NCI-H2196 (cell line): ENCODE results near the gene RNF186.
"Not testable (repeated sequence)": the region's sequence is repeated elsewhere in the genome, so short reads cannot be mapped to it uniquely, and the experiment has no call there.

Source experiments
- DNase-seq: peaks from one replicate; lab custom pipeline; 2025; ENCODE audit not compliant: unreplicated experiment; lab: John Stamatoyannopoulos, UW

RNF186 gene

DNA sequence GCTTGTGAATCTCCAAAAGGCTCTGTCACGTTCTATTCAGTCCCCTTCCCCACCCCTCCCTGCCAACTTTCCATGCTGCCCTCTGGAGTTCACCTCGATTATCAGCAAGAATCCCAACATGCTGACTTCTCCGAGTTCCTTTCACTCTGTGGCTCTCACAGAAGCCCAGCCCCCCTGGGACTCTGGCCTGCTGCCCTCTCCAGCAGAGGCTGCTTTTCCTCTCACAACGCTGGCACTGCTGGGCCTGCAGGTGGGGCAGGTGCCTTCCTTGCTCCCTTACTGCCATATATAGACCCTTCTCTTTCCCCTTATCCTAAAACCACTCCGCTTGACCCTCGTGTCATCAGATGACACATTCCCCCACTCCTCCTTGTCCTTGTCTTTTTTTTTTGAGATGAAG lies 10.2 kb upstream of the RNF186 start:
- DNase-seq = no peak

DNA sequence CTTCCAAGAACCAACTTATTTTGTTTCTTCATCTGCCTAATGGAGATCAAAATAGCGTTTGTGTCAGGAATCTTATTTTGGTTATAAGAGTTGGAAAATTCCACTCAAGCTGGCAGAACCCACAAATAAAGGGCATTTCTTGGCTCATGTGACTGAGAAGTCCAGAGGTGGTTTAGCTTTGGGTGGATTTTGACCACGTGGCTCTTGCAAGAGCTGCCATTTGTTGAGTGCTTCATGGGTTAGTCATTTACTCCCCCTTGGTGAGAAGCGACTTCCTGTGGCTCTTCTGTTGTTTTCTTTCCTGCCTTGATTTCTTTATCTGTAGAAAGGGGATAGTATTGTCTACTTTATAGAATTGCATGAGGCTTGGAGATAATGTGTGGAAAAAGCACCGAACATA lies 9.5 kb upstream of the RNF186 start:
- DNase-seq = no peak

DNA sequence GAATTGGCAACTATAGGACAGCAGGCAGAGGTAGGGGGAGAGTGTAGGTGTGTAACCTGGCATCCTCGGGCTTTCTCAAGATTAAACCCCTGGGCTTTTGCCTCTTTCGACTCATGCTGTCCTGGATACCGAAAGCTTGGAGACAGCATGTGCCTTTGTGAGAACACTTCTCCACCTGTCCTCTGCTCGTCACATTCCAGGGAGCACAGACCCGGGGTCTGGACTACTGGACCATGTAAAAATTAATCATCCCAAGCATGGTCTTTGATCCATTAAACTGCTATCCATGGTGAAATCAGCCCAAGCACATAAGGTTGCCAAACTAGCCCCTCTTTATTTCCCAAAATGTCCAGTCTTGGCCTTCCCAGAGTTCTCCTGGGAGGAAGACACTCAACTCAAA lies 9.0 kb upstream of the RNF186 start:
- no peak for DNase-seq

DNA sequence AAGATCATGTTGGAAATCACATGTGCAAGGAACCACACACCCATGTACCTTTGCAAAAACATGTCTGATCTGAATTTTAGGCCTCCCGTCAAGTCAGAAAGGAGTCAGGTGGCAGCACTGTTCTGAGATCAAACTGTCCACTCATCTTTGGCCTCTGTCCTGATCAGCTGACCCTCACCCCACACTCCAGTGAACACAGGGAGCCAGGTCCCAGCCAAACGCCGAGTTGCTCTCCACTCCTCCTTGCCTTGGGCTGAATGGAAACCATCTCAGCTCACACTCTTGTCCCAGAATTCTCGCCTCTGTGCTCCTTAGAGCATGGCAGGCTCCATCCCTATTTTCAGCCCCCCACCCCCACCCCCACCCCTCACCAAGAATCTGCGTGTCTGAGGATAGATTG lies 4.6 kb upstream of the RNF186 start:
- no peak for DNase-seq

DNA sequence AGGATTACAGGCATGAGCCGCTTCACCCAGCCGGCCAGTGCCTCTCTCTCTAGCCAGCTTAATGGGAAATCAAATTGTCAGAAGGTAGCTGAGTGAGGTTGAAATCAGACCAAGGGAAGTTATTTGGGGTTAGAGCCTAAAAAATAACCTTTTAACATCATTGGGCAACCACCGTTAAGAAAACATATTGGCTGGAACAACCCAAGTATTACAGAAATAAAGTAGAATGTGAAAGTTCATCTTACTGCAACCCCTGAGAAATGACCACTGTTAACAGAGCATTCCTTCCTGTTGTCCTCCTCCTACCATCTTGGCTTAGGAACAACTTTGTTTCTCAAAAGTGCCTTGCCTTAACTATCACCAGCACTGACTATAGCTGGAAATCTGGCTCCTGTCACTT lies 3.2 kb upstream of the RNF186 start:
- DNase-seq = no peak

DNA sequence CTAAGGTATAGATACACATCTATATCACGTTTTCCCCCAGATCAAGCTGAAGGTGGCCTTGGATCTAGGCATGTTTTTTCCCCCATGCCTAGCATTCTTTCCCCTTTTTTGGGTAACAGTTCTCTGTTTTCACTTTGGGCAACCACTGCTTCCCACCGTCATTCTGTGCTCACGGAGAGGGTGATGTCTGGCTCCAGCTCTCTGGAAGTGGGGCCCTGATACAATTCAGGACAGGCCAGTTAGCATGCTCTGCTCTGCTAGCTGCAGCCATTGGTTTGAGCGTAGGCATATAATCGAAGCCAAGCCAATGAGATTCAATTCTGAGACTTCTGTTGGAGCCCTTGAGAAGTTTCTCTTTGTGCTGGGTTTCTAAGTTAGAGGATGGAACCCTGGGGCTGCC lies 2.1 kb upstream of the RNF186 start:
- DNase-seq = no peak

DNA sequence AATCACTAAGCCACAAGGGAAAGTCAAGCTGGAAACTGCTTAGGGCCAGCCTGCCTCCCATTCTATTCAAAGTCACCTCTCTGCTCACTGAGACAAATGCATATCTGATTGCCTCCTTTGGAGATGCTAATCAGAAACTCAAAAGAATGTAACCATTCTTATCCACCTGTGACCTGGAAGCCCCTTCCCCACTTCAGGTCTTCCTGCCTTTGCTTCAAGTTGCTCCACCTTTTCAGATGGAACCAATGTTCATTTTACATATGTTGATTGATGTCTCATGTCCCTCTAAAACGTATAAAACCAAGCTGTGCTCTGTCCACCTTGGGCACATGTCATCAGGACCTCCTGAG lies 1.6 kb upstream of the RNF186 start:
- DNase-seq = not testable (repeated sequence)

DNA sequence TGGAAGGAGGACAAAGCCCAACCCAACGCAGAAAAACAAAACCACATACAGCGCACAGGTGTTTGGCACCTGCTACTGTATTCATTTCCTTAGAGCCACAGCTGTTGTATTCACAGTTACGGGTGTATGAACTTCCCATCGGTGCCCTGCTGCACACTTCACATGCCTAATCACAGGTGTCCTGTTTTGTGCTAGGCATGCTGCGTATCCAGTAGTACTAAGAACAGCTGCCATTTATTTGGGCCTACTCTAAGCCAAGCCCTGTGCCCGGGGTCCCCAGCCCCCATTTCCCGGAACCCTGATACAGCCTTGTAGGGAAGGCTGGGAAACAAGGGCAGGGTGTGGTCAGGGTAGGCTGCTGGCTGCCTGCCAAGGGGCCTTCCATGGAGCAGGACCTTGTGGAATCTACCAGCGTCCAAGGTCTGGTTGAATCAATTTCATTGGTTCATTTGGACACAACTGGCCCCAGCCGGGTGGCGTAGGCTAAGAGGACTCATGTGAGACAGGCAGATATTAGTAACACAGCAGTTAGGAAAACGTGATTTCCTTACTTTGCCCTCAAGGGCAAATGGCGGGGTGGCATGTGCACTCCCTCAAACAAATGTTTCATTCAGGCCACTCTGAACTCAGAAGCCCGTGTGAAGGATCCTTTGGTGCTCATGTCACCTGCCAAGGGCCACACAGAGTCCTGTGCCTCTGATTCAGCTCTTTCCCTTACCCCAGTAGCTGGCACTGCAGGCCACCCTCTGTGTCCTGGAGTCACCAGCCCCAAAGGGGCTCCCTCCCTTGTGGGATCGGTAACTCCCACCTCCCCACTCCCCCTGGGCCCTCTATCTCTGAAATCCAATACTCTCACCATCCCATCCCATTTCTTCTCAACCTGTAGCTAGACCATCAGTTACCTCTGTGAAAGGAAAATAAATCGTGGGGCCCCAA lies 986 bp upstream of the RNF186 start:
- peak; percentile 83 for DNase-seq

DNA sequence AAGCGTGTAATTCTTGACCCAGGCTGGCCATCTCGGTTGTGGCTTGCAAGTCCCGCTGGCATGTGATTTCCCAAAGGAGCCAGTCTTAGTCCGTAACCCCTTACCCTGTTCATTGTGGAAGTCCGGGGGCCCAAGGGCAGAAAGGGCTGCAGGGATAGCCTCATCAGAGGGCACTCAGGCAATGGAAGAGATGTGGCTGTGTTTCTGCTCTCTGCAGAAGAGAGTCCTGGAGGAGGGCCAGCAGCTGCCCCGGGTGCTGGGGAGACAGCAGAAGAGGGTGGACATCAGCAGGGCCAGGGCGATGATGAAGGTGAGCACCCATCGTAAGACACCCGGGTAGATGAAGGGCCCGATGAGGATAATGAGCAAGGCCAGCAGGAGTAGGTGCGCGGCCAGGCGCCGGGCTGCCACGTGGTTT lies 830 bp downstream of the RNF186 start:
- peak; percentile 33 for DNase-seq

DNA sequence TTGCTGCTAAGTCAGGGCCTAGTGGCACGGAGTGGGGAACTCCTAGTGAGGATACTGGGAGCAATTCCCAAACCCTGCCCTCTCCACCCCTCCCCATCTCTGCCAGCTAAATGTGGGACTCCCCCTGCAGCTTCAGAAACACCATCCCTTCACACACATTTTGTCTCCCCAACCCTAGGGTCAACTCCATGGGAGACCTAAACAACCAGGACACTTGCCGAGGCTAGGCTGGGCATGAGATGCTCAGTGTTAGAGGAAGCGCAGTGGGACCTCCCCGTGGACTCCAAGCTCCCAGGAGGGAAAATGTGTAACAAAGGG lies 1.5 kb downstream of the RNF186 start:
- DNase-seq = no peak

DNA sequence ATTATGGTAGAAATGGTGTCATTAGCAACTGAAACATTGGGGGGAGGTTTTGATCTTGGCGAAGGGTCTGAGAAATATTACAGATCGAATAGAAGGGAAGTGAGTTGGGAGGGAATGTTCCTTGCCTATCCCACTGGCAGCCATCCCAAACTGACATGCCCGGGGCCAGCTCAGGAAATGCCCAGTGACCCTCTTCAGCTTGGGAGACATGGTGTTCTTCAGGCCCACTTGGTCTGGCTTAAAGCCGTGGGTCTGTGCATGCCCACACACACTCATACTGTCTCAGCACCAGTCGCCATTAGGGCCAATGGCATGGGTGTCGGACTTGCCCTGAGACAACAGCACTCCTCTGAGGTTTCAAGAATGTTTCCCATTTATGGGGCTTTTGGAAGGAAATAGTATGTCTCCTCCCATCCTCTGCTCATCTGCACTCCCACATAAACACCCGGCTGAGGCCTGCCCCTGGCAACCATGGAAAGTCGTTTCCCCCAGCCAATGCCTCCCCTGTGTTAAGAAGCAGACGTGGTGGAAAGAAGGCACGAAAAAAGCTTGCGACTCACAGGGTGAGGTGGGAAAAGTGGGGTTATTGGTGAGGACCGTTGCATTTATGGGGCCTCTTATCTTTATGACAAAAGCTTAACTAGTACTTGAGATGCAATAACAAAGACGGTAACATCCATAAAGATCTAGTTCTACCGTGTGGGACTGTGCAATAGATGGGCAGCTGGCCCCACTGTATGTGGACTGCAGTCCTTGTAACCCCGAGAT lies 2.0 kb downstream of the RNF186 start:
- DNase-seq = no peak

DNA sequence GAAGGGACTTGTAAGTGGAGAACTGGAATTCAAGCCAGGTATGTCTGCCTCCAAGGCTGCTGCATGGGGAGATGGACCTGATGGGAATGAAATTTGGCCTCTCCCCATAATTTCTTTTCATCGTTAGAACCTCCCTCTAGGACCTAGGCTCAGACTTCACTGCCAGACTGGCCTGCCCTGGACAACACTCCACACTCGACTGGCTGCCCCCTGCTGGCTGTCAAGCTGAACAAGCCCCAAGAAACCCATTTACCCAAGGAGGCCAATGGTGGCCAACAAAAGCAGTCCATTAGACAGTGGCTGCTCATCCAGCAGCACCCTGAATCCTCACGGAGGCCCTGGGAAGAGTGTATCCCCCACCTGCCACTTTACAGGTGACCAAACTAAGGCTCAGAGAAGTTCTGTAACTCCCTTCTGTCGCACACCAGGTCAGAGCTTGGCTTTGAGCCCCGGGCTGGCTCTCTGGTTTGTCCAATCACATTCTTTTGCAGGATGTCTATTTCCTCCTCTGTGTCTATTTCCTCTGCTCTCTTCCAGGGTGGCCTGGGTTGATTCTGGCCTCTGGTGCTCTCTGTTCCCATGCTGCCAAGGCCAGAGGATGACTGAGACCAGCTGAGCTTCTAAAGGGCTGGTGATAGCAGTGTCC lies 3.8 kb downstream of the RNF186 start:
- no peak for DNase-seq

DNA sequence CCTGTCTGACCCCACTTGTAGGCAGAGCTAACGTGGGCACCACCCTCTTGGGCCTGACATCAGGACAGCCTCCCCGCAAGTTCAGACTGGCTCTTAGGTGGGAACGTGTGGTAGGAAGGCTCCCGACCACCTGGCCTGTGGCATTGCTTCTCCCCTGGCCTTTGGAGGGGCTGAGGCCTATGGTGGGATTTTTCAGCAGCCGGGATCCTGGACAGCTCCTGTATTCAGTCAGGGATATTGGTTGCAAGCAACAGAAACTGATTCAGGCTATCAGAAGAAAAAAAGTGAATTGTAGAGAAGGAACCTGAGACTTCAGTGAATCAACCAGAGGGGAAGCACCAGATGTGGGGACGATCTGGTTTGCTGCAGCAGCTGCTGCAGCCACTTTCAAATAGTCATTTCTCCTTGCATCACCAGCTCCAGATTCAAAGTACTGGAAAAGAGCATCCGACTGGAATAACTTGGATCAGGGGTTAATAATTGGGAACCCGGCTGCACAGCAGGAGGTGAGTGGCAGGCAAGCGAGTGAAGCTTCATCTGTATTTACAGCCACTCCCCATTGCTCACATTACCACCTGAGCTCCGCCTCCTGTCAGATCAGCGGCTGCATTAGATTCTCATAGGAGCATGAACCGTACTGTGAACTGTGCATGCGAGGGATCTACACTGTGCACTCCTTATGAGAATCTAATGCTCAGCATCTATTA lies 5.9 kb downstream of the RNF186 start:
- DNase-seq = no peak

DNA sequence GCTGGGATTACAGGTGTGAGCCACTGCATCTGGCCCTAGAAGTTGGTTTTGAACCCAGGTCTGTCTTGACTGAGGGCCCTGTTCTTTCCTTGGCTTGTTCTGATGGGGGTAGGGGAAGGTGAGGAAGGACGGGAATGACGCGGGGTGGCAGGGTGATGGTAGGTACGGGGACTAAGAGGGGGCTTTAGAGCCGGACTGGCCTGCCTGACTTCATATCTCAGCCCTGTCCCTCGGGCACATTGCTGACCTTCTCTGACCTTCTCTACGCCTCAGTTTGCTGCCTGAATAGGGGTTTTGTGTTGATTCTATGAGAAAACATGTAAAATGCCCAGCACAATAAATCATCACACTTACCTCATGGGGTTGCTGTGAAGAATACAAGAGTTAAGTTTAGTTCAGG lies 6.7 kb downstream of the RNF186 start:
- DNase-seq = no peak

DNA sequence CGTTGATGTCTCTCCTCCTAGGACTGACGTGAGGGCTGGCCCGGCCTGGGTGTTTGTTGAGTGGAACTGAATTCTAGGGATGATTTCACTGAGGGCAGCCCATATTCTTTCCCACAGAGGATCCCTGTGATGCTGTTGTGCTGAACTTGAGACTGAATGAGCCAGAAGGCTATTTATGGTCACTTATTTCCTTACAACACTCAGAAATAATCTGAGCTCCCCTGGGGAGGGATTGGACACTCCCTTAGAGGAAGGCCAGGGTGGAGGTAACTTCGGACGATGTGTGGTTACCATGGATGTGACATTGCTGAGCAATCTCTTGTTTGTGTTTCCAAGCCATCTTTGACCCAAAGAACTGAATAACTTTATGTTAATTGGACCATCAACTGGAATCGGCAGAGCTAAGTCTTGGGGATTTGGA lies 10.2 kb downstream of the RNF186 start:
- DNase-seq = no peak

DNA sequence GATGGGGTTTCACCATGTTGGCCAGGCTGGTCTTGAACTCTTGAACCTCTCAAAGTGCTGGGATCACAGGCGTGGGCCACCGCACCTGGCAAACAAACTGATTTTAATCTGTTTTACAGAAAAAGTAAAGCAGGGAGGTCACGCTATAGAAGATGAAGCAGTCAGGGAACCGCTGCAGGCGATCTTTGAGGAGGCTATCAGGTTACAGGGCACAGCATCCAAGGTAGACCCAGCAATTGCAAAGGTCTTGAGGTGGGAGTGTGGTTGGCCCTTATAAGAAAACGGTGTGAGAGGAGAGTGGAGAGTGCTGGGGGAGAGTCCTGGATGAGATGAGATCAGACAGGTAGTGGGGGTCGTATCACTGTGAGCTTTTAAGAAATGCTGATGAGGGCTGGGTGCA lies 12.8 kb downstream of the RNF186 start:
- no peak for DNase-seq

DNA sequence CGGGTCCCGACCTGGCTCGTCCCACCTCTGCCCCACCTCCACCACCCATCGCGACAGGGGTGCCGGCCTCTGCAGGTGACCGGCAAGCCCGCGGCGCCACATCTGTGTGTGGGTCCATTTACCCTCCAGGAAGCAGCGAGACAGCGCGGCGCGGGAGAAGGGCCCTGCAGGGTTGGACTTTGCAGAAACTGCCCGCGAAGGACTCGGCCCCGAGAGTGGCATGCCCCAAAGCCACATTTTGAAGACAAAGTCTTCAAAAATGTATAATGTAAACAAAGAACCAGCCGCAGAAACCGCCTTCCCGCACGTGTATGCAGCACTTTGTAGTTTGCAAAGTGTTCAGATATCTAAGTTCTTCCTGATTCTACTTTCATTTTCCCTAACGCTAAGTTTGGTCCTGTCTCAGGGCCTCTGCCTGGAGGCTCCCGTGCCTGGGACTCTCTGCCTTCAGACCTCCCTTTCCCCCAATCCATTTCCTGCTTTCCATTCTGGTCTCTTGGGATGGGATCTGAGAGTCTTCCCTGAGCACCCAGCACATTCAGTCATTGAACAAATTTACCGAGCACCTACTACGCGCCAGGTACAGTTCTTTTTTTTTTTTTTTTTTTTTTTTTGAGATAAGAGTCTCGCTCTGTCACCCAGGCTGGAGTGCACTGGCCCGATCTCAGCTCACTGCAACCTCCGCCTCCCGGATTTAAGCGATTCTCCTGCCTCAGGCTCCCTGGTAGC lies 14.8 kb downstream of the RNF186 start:
- peak; percentile 47 for DNase-seq

DNA sequence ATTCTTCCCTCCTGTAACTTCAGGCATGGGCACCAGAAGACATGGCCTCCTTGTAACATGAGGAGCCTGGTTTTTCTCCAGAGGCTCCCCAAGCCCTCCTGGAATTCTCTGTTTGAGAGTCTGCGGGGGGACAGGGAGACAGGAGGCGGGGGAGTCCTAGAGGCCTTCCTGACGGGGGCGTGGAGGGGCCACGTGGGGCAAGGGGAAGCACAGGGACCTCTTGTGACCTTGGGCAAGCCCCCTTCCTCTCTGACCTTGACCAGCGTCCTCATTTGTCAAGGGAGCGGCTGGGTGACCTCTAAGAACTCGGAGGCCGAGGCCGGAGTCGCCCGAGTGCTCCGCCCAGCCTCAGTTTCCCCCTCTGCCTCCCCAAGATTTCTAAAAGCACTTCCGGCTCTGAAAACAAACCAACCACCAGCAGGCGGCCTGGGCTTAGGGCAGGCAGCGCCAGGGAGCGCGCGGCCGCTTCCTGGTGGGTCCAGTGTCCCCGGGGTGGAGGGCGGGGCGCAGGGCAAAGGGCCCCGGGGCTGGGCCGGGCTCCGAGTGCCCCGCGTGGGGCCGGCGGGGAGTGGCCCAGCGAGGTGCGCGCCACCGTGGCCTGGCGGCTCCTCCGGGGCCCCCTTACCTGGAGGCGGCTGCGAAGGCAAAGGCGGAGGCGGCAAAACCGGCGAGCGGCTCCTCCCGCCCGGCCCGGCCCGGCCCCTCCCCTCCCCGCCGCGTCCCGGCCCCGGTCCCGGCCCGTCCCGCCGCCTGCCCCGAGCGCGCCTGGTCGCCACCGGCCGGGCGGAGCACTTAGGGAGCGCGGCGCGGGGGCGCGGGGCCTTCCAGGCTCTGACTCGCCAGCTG lies 15.6 kb downstream of the RNF186 start, which contains the start of gene TMCO4:
Gene TMCO4, minus strand, starts transcription at position 687 of the 846 bp plus-strand sequence. CDS start 19,158 bp downstream, outside the sequence.
- DNase-seq = peak; percentile 60

DNA sequence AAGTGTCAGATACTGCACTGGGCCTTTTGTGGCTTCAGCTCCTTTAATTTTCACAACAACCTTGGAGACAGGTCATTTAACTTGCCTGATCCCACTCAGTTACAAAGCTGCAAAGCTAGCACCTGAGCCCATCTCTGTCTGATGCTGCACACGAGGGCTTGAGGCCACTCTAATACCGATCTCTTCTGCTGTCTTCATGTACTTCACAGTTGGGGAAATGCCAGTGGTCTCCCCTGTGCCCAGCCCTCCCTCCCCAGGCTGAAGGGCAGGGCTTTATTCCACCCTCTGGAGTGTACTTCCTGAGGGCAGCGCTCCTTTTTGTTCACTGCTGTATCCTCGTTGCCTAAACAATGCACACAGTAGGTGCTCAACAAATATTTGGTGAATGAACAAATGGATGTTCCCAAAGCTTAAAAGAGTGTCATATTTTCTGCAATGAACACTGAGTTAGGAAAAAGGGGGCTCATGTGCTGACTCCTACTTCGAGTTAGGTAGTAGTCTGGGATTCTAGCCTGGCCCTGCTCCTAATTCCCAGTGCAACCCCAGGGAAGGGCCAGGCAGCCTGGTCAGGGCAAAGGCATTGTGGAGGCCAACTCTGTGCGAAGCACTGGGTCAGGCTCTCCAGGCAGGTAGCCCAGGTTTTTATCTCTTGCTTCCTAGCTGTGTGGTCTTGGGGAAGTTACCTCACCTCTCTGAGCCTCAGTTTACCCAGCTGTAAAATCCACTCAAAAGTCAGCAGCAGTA lies 16.4 kb downstream of the RNF186 start:
- DNase-seq = no peak
